ENCODE data around the gene PCGF1. TPM values are rescaled to one million over a fixed set of nuclear protein-coding genes. Genes with fewer than 3 reads are reported as not detected.
"Not testable (repeated sequence)": the region's sequence is repeated elsewhere in the genome, so short reads cannot be mapped to it uniquely, and the experiment has no call there.

PCGF1 gene
- total RNA-seq, 1 experiment from 2014 or later = 28.1 TPM

DNA sequence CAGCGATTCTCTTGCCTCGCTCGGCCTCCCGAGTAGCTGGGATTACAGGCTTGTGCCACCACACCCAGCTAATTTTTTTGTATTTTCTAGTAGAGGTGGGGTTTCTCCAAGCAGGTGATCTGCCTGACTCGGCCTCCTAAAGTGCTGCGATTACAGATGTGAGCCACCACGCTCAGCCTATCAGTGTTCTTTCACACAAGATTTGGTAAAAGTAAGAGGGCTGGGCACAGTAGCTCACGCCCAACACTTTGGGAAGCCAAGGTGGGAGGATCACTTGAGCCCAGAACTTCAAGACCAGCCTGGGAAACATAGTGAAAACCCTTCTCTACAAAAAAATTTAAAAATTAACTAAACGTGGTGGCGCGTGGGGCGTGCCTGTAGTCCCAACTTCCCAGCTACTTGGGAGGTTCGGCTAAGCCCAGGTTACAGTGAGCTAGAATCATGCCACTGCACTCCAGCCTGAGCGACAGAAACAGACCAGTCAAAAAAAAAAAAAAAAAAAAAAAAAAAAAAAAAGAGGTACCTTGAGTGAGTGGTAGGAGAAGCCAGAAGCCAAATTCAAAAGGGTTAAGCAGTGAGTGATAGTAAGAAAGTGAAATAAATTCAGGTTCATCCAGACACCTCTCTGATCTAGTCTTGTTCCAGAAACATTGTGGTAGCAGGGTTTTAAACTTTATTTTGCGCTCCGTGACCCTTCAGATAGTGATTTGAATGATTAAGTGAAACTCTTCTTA is 36.0 kb downstream of the PCGF1 start:
- Histone ChIP-seq H3K9me3 (ENCODE audit: control insufficient read depth, low read depth, low read length) (no peaks in the 10 kb centered on the region), H3K56ac (ENCODE audit: insufficient read length, low read depth, low read length) (no peak overlapping the region), H2BK5ac (ENCODE audit: insufficient read length, low read length) (no peak overlapping the region), H2BK12ac (ENCODE audit: insufficient read length, low read depth, low read length) (no peak overlapping the region), H3K14ac (ENCODE audit: insufficient read depth, low read length) (no peak overlapping the region), H3K27me3 (ENCODE audit: insufficient read depth, low read length) (no peaks in the 10 kb centered on the region), H2BK20ac (ENCODE audit: low read depth, low read length, poor library complexity, severe bottlenecking) (no peak overlapping the region), H4K91ac (ENCODE audit: insufficient read length, low read depth, low read length) (no peak overlapping the region), H3K18ac (ENCODE audit: insufficient read length, low read depth, low read length) (no peak overlapping the region), H3K27ac (ENCODE audit: insufficient read length, low read depth, low read length) (no peak overlapping the region), H3K79me2 (ENCODE audit: insufficient read depth, low read length) (no peaks in the 10 kb centered on the region), H2BK120ac (ENCODE audit: low read depth, low read length, poor library complexity, severe bottlenecking) (no peak overlapping the region), H2AFZ (ENCODE audit: low read length) (no peak overlapping the region), H2BK15ac (ENCODE audit: low read depth, low read length) (no peak overlapping the region), H3T11ph (ENCODE audit: low read length) (no peak overlapping the region), H3K9ac (ENCODE audit: extremely low read depth, insufficient read length, low read length) (no peak overlapping the region), H4K20me1 (ENCODE audit: control insufficient read depth, insufficient read depth, insufficient read length) (no peaks in the 10 kb centered on the region), H3K4me1 (ENCODE audit: insufficient read depth, low read length) (no peaks in the 10 kb centered on the region), H3K4me2 (ENCODE audit: insufficient read depth, insufficient read length, low read length) (peak overlapping the region; percentile 82), H4K5ac (ENCODE audit: insufficient read length, low read depth, low read length) (no peak overlapping the region), H3K4ac (ENCODE audit: low read depth, low read length) (no peak overlapping the region), H2AK5ac (ENCODE audit: insufficient read length, low read length) (no peak overlapping the region), H4K8ac (replicated peaks; ENCODE audit: insufficient read length, low read depth, low read length) (no peak overlapping the region), H3K23me2 (ENCODE audit: insufficient read length, low read depth, low read length, poor library complexity, severe bottlenecking) (peaks cover 8% of the 10 kb centered on the region), H3K79me1 (ENCODE audit: insufficient read depth, low read depth, low read length, poor library complexity, severe bottlenecking) (no peaks in the 10 kb centered on the region), H3K23ac (ENCODE audit: insufficient read length, low read depth, low read length) (no peak overlapping the region)
- DNase-seq = no peak
- TF ChIP-seq, protein P1, sequence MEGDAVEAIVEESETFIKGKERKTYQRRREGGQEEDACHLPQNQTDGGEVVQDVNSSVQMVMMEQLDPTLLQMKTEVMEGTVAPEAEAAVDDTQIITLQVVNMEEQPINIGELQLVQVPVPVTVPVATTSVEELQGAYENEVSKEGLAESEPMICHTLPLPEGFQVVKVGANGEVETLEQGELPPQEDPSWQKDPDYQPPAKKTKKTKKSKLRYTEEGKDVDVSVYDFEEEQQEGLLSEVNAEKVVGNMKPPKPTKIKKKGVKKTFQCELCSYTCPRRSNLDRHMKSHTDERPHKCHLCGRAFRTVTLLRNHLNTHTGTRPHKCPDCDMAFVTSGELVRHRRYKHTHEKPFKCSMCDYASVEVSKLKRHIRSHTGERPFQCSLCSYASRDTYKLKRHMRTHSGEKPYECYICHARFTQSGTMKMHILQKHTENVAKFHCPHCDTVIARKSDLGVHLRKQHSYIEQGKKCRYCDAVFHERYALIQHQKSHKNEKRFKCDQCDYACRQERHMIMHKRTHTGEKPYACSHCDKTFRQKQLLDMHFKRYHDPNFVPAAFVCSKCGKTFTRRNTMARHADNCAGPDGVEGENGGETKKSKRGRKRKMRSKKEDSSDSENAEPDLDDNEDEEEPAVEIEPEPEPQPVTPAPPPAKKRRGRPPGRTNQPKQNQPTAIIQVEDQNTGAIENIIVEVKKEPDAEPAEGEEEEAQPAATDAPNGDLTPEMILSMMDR (conservative IDR thresholded peaks at IDR 0.05) = no peak
- peak overlapping the region; percentile 96 to 98 for H3K4me3 Mint-ChIP-seq
- H3K9me3 Mint-ChIP-seq = no peaks in the 10 kb centered on the region; a peak in 1 of 5 replicates
- peaks cover 3% of the 10 kb centered on the region for H3K27me3 Mint-ChIP-seq (ENCODE audit: low read depth)
- peaks cover 11 to 12% of the 10 kb centered on the region in 2 experiments for H3K4me1 Mint-ChIP-seq
- peak overlapping the region; percentile 98 to 99 (median 98); a peak in 6 of 7 replicates for H3K27ac Mint-ChIP-seq
- H3K36me3 Mint-ChIP-seq (ENCODE audit: insufficient read depth in 1 of 3, low read depth in 3 of 3) = peaks cover 11 to 18% (median 18%) of the 10 kb centered on the region in 3 experiments
- no CpG with 5 or more reads among the region's 16 CpGs for WGBS (ENCODE audit: extremely low coverage, insufficient read length, low lambda C conversion rate)

- H3K4me3 Mint-ChIP-seq = peak overlapping the region; percentile 33 to 66
- not testable (repeated sequence) for H3K27me3 Mint-ChIP-seq (ENCODE audit: low read depth); H4K8ac ChIP-seq (replicated peaks; ENCODE audit: insufficient read length, low read depth, low read length); H3K9me3 ChIP-seq (ENCODE audit: control insufficient read depth, low read depth, low read length); H3K9me3 Mint-ChIP-seq; H2AFZ ChIP-seq (ENCODE audit: low read length); H3K27me3 ChIP-seq (ENCODE audit: insufficient read depth, low read length); H3K4me2 ChIP-seq (ENCODE audit: insufficient read depth, insufficient read length, low read length); H3K9ac ChIP-seq (ENCODE audit: extremely low read depth, insufficient read length, low read length); H3K23me2 ChIP-seq (ENCODE audit: insufficient read length, low read depth, low read length, poor library complexity, severe bottlenecking); H3K4ac ChIP-seq (ENCODE audit: low read depth, low read length); H3K4me1 ChIP-seq (ENCODE audit: insufficient read depth, low read length); H3K27ac Mint-ChIP-seq; H2BK15ac ChIP-seq (ENCODE audit: low read depth, low read length); H4K5ac ChIP-seq (ENCODE audit: insufficient read length, low read depth, low read length); H3K79me1 ChIP-seq (ENCODE audit: insufficient read depth, low read depth, low read length, poor library complexity, severe bottlenecking); H3K27ac ChIP-seq (ENCODE audit: insufficient read length, low read depth, low read length); H4K20me1 ChIP-seq (ENCODE audit: control insufficient read depth, insufficient read depth, insufficient read length); H2BK5ac ChIP-seq (ENCODE audit: insufficient read length, low read length); H2BK120ac ChIP-seq (ENCODE audit: low read depth, low read length, poor library complexity, severe bottlenecking); H2BK12ac ChIP-seq (ENCODE audit: insufficient read length, low read depth, low read length); DNase-seq; H3K18ac ChIP-seq (ENCODE audit: insufficient read length, low read depth, low read length); H3K23ac ChIP-seq (ENCODE audit: insufficient read length, low read depth, low read length); H2AK5ac ChIP-seq (ENCODE audit: insufficient read length, low read length); H3T11ph ChIP-seq (ENCODE audit: low read length); H2BK20ac ChIP-seq (ENCODE audit: low read depth, low read length, poor library complexity, severe bottlenecking); H3K14ac ChIP-seq (ENCODE audit: insufficient read depth, low read length); H3K56ac ChIP-seq (ENCODE audit: insufficient read length, low read depth, low read length); H4K91ac ChIP-seq (ENCODE audit: insufficient read length, low read depth, low read length); H3K79me2 ChIP-seq (ENCODE audit: insufficient read depth, low read length)
- peaks cover 13 to 16% of the 10 kb centered on the region in 2 experiments for H3K4me1 Mint-ChIP-seq
- WGBS (ENCODE audit: extremely low coverage, insufficient read length, low lambda C conversion rate) = no CpG with 5 or more reads among the region's 12 CpGs
- H3K36me3 Mint-ChIP-seq (ENCODE audit: insufficient read depth in 1 of 3, low read depth in 3 of 3) = peaks cover 11 to 18% (median 17%) of the 10 kb centered on the region in 3 experiments
Observed at GRCh38 chr2:74470742-74471141, 36.8 kb downstream of the PCGF1 start.

All from H9 (cell line).